Natural killer cell treated with Interleukin-12 subunit alpha and Interleukin-12 subunit beta and Interleukin-15 and Interleukin-18, amount 100 ng/mL, for 72 hours (primary cell): ENCODE measurements around the gene TMPRSS11E. TPM values are rescaled to one million over a fixed set of nuclear protein-coding genes. Genes with fewer than 3 reads are reported as not detected.

Experiments
- total RNA-seq, 2 donors: library from RNA; stranded (reverse); gene quantifications; one replicate each; pipeline ENCODE4 v1.2.3, GENCODE V29; 2022

TMPRSS11E gene
- total RNA-seq, 2 donors from 2014 or later = not detected

Other genes with a start within 250 kb of the TMPRSS11E start
- not detected for gene TMPRSS11B, start 201.8 kb upstream of the TMPRSS11E start, total RNA-seq
- gene YTHDC1, start 97.4 kb upstream of the TMPRSS11E start, total RNA-seq = 10 to 100 TPM; 86.0 to 91.7 TPM
- gene UGT2B17, start 128.9 kb downstream of the TMPRSS11E start, total RNA-seq = not detected
- not detected for gene UGT2B15, start 223.2 kb downstream of the TMPRSS11E start, total RNA-seq